DOHH2 (cell line): ENCODE data around the gene SUPT3H.

Experiments used
- EZH2phosphoT487 ChIP-seq: fragments of 200-600 bp; sonication (generic); IDR thresholded peaks from 2 replicates; pipeline ENCODE4 v1.6.1; 2017; ENCODE audit warnings: borderline replicate concordance, mild to moderate bottlenecking, antibody characterized with exemption, low read length, moderate library complexity, mixed read lengths
- TF ChIP-seq, protein P1 (sequence below): fragments of 200-600 bp; sonication (generic); IDR thresholded peaks from one replicate; pipeline ENCODE4 v1.5.1; 2014; ENCODE audit warnings: antibody characterized with exemption, mild to moderate bottlenecking, low read depth, low read length; ENCODE audit not compliant: poor library complexity, severe bottlenecking

DNA sequence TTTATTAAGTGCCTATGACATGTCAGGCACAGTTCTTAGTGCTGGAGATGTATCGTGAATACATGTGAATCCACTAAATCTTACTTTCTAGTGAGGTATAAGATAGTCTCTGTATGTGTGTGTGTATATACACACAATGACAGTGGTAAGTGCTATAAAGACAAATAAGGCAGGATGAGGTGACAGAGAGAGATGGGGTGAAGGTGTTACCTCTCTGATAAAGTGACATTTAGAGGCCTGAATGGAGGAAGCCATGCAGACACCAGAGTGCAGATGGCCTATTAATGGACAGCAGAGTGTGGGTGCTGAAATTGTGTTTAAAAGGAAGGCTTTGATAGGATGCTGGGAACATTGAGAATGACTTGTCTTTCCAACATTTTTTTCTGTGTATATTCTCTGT is 535.9 kb downstream of the SUPT3H start:
- TF ChIP-seq, protein P1, sequence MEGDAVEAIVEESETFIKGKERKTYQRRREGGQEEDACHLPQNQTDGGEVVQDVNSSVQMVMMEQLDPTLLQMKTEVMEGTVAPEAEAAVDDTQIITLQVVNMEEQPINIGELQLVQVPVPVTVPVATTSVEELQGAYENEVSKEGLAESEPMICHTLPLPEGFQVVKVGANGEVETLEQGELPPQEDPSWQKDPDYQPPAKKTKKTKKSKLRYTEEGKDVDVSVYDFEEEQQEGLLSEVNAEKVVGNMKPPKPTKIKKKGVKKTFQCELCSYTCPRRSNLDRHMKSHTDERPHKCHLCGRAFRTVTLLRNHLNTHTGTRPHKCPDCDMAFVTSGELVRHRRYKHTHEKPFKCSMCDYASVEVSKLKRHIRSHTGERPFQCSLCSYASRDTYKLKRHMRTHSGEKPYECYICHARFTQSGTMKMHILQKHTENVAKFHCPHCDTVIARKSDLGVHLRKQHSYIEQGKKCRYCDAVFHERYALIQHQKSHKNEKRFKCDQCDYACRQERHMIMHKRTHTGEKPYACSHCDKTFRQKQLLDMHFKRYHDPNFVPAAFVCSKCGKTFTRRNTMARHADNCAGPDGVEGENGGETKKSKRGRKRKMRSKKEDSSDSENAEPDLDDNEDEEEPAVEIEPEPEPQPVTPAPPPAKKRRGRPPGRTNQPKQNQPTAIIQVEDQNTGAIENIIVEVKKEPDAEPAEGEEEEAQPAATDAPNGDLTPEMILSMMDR: no peak
- no peak for TF ChIP-seq EZH2phosphoT487
